ENCODE measurements around the gene G6PC3. TPM values are rescaled to one million over a fixed set of nuclear protein-coding genes. Genes with fewer than 3 reads are reported as not detected.

G6PC3 gene
- total RNA-seq, 1 experiment from 2014 or later: 105 TPM

GRCh38 chr17:44074231-44074910, 3.8 kb downstream of the G6PC3 start:
- no peak for DNase-seq
- Histone ChIP-seq H2AFZ (ENCODE audit: low read length) (no peak overlapping the region), H3K23ac (ENCODE audit: insufficient read length, low read depth, low read length) (no peak overlapping the region), H2BK20ac (ENCODE audit: low read depth, low read length, poor library complexity, severe bottlenecking) (no peak overlapping the region), H2BK15ac (ENCODE audit: low read depth, low read length) (no peak overlapping the region), H3K9ac (ENCODE audit: extremely low read depth, insufficient read length, low read length) (no peak overlapping the region), H3K4me1 (ENCODE audit: insufficient read depth, low read length) (no peaks in the 10 kb centered on the region), H2AK5ac (ENCODE audit: insufficient read length, low read length) (no peak overlapping the region), H3K18ac (ENCODE audit: insufficient read length, low read depth, low read length) (no peak overlapping the region), H3K27ac (ENCODE audit: insufficient read length, low read depth, low read length) (no peak overlapping the region), H2BK12ac (ENCODE audit: insufficient read length, low read depth, low read length) (no peak overlapping the region), H3K9me3 (ENCODE audit: control insufficient read depth, low read depth, low read length) (no peaks in the 10 kb centered on the region), H3K4ac (ENCODE audit: low read depth, low read length) (no peak overlapping the region), H2BK120ac (ENCODE audit: low read depth, low read length, poor library complexity, severe bottlenecking) (no peak overlapping the region), H3K79me2 (ENCODE audit: insufficient read depth, low read length) (no peaks in the 10 kb centered on the region; the same call in 1 of the 2 replicates), H3K14ac (ENCODE audit: insufficient read depth, low read length) (no peak overlapping the region), H3T11ph (ENCODE audit: low read length) (no peak overlapping the region), H3K27me3 (ENCODE audit: insufficient read depth, low read length) (no peaks in the 10 kb centered on the region), H4K20me1 (ENCODE audit: control insufficient read depth, insufficient read depth, insufficient read length) (no peaks in the 10 kb centered on the region), H3K4me2 (ENCODE audit: insufficient read depth, insufficient read length, low read length) (no peak overlapping the region), H3K56ac (ENCODE audit: insufficient read length, low read depth, low read length) (no peak overlapping the region), H4K91ac (ENCODE audit: insufficient read length, low read depth, low read length) (no peak overlapping the region), H2BK5ac (ENCODE audit: insufficient read length, low read length) (no peak overlapping the region), H3K23me2 (ENCODE audit: insufficient read length, low read depth, low read length, poor library complexity, severe bottlenecking) (peaks cover 9% of the 10 kb centered on the region), H4K5ac (ENCODE audit: insufficient read length, low read depth, low read length) (no peak overlapping the region), H4K8ac (replicated peaks; ENCODE audit: insufficient read length, low read depth, low read length) (no peak overlapping the region), H3K79me1 (ENCODE audit: insufficient read depth, low read depth, low read length, poor library complexity, severe bottlenecking) (no peaks in the 10 kb centered on the region)
- Mint-ChIP-seq H3K9me3 (no peaks in the 10 kb centered on the region; a peak in 1 of 5 replicates), H3K36me3 (ENCODE audit: insufficient read depth in 1 of 3, low read depth in 3 of 3) (peaks cover 23 to 61% (median 45%) of the 10 kb centered on the region in 3 experiments; a peak in 6 of 7 replicates), H3K27ac (peak overlapping the region in 1 of 3 experiments; percentile 88; a peak in 2 of 7 replicates), H3K27me3 (ENCODE audit: low read depth) (no peaks in the 10 kb centered on the region), H3K4me1 (peaks cover 15 to 23% of the 10 kb centered on the region in 2 experiments), H3K4me3 (no peak overlapping the region)
- no CpG with 5 or more reads among the region's 9 CpGs for WGBS (ENCODE audit: extremely low coverage, insufficient read length, low lambda C conversion rate)
- TF ChIP-seq CTCF (conservative IDR thresholded peaks at IDR 0.05): no peak; the same call in 2 of the 3 replicates

Measured in H9 (cell line).